Measurements from ENCODE around the gene ANKRD7.

Gene ANKRD7
- long read RNA-seq, partial matches to known transcripts = 0 of 1 reads
- long read RNA-seq, other reads (novel, unspliced or antisense) = 1 of 1 reads

GRCh38 chr7:118224521-118224920 lies at the start of gene ANKRD7:
Gene ANKRD7, plus strand, starts transcription at chr7:118224704. Its CDS starts 127 bp downstream, at chr7:118224831.
- no peak for TF ChIP-seq POLR2AphosphoS5 (IDR thresholded peaks at IDR 0.05; ENCODE audit: low read depth)
- no peak for TF ChIP-seq GABPA (IDR thresholded peaks at IDR 0.05; ENCODE audit: low read depth)
- TF ChIP-seq CTCF (IDR thresholded peaks at IDR 0.05; ENCODE audit: insufficient read depth, low read length) = no peak
- no peak for TF ChIP-seq REST (IDR thresholded peaks at IDR 0.05; ENCODE audit: insufficient replicate concordance, low read depth)
- TF ChIP-seq SPI1 (IDR thresholded peaks at IDR 0.05; ENCODE audit: borderline replicate concordance, low read depth) = no peak
- Histone ChIP-seq H3K4me3 (replicated peaks; ENCODE audit: insufficient read depth, low read length) (no peak within 1 kb of the TSS), H3K27ac (replicated peaks) (no peak within 1 kb of the TSS), H3K27me3 (ENCODE audit: insufficient read depth, poor library complexity, severe bottlenecking) (no peaks in the 10 kb centered on the region)
- no peak for DNase-seq (ENCODE audit: low read depth in 1 of 2, low spot score in 1 of 2)

GRCh38 chr7:118175740-118176139 lies 48.8 kb upstream of the ANKRD7 start:
- DNase-seq (ENCODE audit: low read depth in 1 of 2, low spot score in 1 of 2) = no peak

DNA sequence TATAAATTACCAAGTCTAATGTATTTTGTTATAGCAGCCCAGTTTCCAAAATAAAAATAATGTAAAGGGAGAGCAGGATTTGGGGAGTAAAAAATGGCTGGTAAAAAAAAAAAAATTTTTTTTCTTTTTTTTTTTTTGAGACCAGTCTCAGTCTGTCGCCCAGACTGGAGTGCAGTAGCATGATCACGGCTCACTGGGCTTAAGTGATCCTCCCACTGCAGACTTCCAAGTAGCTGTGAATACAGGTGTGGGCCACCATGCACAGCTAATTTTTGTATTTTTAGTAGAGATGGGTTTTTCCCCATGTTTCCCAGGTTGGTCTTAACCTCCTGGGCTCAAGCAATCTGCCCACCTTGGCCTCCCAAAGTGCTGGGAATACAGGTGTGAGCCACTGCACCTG lies 45.3 kb upstream of the ANKRD7 start:
- H3K27me3 ChIP-seq (ENCODE audit: insufficient read depth, poor library complexity, severe bottlenecking) = no peaks in the 10 kb centered on the region
- H3K4me3 ChIP-seq (replicated peaks; ENCODE audit: insufficient read depth, low read length) = no peak overlapping the region
- H3K27ac ChIP-seq (replicated peaks) = no peak overlapping the region
- no peak for DNase-seq (ENCODE audit: low read depth in 1 of 2, low spot score in 1 of 2)
- no peak for TF ChIP-seq SPI1 (IDR thresholded peaks at IDR 0.05; ENCODE audit: borderline replicate concordance, low read depth)
- TF ChIP-seq CTCF (IDR thresholded peaks at IDR 0.05; ENCODE audit: insufficient read depth, low read length) = no peak
- TF ChIP-seq REST (IDR thresholded peaks at IDR 0.05; ENCODE audit: insufficient replicate concordance, low read depth) = no peak
- no peak for TF ChIP-seq POLR2AphosphoS5 (IDR thresholded peaks at IDR 0.05; ENCODE audit: low read depth)
- no peak for TF ChIP-seq GABPA (IDR thresholded peaks at IDR 0.05; ENCODE audit: low read depth)

More at GRCh38 chr7:118175740-118176139, 48.8 kb upstream of the ANKRD7 start:
- H3K4me3 ChIP-seq (replicated peaks; ENCODE audit: insufficient read depth, low read length) = no peak overlapping the region
- no peak for TF ChIP-seq REST (IDR thresholded peaks at IDR 0.05; ENCODE audit: insufficient replicate concordance, low read depth)
- H3K27me3 ChIP-seq (ENCODE audit: insufficient read depth, poor library complexity, severe bottlenecking) = no peaks in the 10 kb centered on the region
- H3K27ac ChIP-seq (replicated peaks) = no peak overlapping the region
